ENCODE measurements around the gene IL4. TPM values are rescaled to one million over a fixed set of nuclear protein-coding genes. Genes with fewer than 3 reads are reported as not detected.

Gene IL4
- total and polyA plus RNA-seq, 2 experiments from 2014 or later = not detected

DNA sequence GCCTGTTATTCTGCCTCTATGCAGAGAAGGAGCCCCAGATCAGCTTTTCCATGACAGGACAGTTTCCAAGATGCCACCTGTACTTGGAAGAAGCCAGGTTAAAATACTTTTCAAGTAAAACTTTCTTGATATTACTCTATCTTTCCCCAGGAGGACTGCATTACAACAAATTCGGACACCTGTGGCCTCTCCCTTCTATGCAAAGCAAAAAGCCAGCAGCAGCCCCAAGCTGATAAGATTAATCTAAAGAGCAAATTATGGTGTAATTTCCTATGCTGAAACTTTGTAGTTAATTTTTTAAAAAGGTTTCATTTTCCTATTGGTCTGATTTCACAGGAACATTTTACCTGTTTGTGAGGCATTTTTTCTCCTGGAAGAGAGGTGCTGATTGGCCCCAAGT is 301 bp upstream of the IL4 start:
- Histone ChIP-seq H3K36me3 (replicated peaks; ENCODE audit: insufficient read depth, low read depth) (no peaks in the 10 kb centered on the region), H3K4me2 (no peak overlapping the region), H3K9me2 (replicated peaks; ENCODE audit: insufficient read depth) (no peaks in the 10 kb centered on the region), H4K20me1 (ENCODE audit: insufficient read depth, poor library complexity, severe bottlenecking) (no peaks in the 10 kb centered on the region), H3K27ac (no peak overlapping the region), H3K9me3 (ENCODE audit: low read depth) (no peaks in the 10 kb centered on the region), H3K79me2 (no peaks in the 10 kb centered on the region), H3K4me3 (no peak overlapping the region), H3K4me1 (ENCODE audit: insufficient read depth) (peaks cover 6% of the 10 kb centered on the region), H2AFZ (no peak overlapping the region), H3K27me3 (no peaks in the 10 kb centered on the region)
- no peak for DNase-seq (ENCODE audit: low spot score)
- TF ChIP-seq, protein P1, sequence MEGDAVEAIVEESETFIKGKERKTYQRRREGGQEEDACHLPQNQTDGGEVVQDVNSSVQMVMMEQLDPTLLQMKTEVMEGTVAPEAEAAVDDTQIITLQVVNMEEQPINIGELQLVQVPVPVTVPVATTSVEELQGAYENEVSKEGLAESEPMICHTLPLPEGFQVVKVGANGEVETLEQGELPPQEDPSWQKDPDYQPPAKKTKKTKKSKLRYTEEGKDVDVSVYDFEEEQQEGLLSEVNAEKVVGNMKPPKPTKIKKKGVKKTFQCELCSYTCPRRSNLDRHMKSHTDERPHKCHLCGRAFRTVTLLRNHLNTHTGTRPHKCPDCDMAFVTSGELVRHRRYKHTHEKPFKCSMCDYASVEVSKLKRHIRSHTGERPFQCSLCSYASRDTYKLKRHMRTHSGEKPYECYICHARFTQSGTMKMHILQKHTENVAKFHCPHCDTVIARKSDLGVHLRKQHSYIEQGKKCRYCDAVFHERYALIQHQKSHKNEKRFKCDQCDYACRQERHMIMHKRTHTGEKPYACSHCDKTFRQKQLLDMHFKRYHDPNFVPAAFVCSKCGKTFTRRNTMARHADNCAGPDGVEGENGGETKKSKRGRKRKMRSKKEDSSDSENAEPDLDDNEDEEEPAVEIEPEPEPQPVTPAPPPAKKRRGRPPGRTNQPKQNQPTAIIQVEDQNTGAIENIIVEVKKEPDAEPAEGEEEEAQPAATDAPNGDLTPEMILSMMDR (IDR thresholded peaks at IDR 0.05; ENCODE audit: poor library complexity) = no peak
- TF ChIP-seq EZH2phosphoT487 (IDR thresholded peaks at IDR 0.05; ENCODE audit: low read depth, severe bottlenecking, unreplicated experiment) (no peak), EZH2 (IDR thresholded peaks at IDR 0.05; ENCODE audit: borderline replicate concordance) (no peak)
- WGBS (ENCODE audit: low lambda C conversion rate, missing lambda C conversion rate) = 88% methylated on average over 1 of the region's 1 CpG

DNA sequence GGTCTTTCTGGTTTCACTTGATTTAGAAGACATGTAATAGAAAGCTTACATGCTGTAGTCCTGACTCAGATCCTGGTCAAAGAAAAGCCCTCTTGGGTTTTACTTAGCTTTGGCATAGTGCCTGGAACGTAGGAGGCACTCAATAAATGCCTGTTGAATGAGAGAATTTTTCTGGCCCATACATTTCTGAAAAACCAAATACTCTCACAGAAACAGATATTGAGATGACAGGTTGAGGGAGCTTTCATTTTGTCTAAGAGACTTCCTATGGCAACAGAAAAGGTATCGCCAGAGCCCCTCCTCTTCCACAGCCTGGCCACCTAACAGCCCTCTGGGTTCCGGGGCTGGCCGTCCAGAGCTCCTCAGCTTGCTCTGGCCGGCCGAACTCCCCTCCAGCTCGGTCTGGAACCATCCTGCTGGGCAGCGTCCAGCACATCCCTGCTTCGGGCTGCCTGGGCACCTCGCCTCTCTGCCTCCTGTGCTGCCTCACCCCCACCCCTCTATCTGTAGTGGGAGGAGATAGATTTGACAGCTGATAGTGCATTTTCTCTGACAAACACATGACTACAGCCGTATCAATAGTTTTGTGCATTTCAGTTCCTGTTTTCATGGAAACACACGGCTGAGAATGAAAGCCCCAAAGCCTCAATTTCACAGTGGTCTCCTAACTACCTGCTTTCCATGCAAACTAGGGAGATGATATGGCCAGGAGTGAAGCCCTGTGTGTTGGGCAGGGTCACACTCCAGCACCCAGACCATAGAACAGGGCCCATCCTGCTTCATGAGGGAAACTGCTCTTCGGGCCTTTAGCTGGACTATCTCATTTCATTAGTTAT is 1.1 kb downstream of the IL4 start:
- no peaks in the 10 kb centered on the region for H4K20me1 ChIP-seq (ENCODE audit: insufficient read depth, poor library complexity, severe bottlenecking)
- no peak overlapping the region for H2AFZ ChIP-seq
- H3K79me2 ChIP-seq = no peaks in the 10 kb centered on the region
- WGBS (ENCODE audit: low lambda C conversion rate, missing lambda C conversion rate) = 82% methylated on average over 13 of the region's 13 CpGs
- no peaks in the 10 kb centered on the region for H3K9me2 ChIP-seq (replicated peaks; ENCODE audit: insufficient read depth)
- no peak overlapping the region for H3K4me2 ChIP-seq
- peak; percentile 68 for DNase-seq (ENCODE audit: low spot score)
- H3K4me1 ChIP-seq (ENCODE audit: insufficient read depth) = peaks cover 6% of the 10 kb centered on the region
- H3K4me3 ChIP-seq = no peak overlapping the region
- no peaks in the 10 kb centered on the region for H3K27me3 ChIP-seq
- peak overlapping the region; percentile 29 for H3K27ac ChIP-seq
- no peaks in the 10 kb centered on the region for H3K9me3 ChIP-seq (ENCODE audit: low read depth)
- TF ChIP-seq EZH2phosphoT487 (IDR thresholded peaks at IDR 0.05; ENCODE audit: low read depth, severe bottlenecking, unreplicated experiment) (no peak), EZH2 (IDR thresholded peaks at IDR 0.05; ENCODE audit: borderline replicate concordance) (no peak)
- TF ChIP-seq, protein P1 (IDR thresholded peaks at IDR 0.05; ENCODE audit: poor library complexity) = no peak
- H3K36me3 ChIP-seq (replicated peaks; ENCODE audit: insufficient read depth, low read depth) = no peaks in the 10 kb centered on the region

DNA sequence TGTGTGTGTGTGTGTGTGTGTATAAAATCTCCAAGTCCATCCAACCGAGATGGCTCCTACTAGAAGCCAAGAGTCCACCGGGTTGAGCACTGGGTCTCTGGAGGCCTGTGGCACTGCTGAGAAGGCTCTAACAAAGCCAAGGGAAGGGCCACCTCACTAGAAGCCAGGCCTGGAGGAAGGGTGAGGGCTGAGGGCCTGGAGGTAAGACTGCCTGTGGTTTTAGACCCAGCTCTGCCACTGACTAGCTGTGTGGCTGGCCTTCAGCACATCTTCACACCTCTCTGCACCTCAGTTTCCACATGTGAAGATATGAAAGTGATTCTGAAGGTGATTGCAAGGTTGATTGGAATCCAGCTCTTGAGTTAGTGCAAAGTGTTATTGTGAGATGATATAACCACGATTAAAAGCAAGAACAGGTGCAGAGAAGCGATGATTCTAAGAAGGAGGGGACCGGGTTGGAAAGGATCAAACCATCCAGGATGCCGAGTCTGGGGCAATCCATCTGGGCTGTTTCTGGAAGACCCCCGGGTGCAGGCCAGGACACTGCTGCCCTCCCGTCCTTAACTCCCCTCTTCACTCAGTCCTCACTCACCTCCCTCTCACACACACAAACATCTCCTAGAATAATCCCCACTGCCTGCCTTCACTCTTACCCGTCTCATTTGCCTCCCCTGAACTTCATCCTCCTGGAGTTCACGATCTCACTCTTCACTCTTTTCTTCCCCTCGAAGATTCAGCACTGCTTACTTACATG is 2.3 kb downstream of the IL4 start:
- no peak for TF ChIP-seq EZH2 (IDR thresholded peaks at IDR 0.05; ENCODE audit: borderline replicate concordance)
- TF ChIP-seq, protein P1 (IDR thresholded peaks at IDR 0.05; ENCODE audit: poor library complexity) = no peak
- no peak for TF ChIP-seq EZH2phosphoT487 (IDR thresholded peaks at IDR 0.05; ENCODE audit: low read depth, severe bottlenecking, unreplicated experiment)
- no peaks in the 10 kb centered on the region for H3K9me3 ChIP-seq (ENCODE audit: low read depth)
- WGBS (ENCODE audit: low lambda C conversion rate, missing lambda C conversion rate) = 96% methylated on average over 11 of the region's 11 CpGs

More for the DNA sequence above, 2.3 kb downstream of the IL4 start:
- H3K27ac ChIP-seq = peak overlapping the region; percentile 74
- no peaks in the 10 kb centered on the region for H3K9me2 ChIP-seq (replicated peaks; ENCODE audit: insufficient read depth)
- H2AFZ ChIP-seq = no peak overlapping the region
- no peak overlapping the region for H3K4me2 ChIP-seq
- H3K4me3 ChIP-seq = no peak overlapping the region
- no peaks in the 10 kb centered on the region for H3K27me3 ChIP-seq
- no peaks in the 10 kb centered on the region for H3K36me3 ChIP-seq (replicated peaks; ENCODE audit: insufficient read depth, low read depth)
- DNase-seq (ENCODE audit: low spot score) = no peak
- no peaks in the 10 kb centered on the region for H3K79me2 ChIP-seq
- H3K4me1 ChIP-seq (ENCODE audit: insufficient read depth) = peaks cover 6% of the 10 kb centered on the region
- no peaks in the 10 kb centered on the region for H4K20me1 ChIP-seq (ENCODE audit: insufficient read depth, poor library complexity, severe bottlenecking)

Data from hepatocyte (in vitro differentiated cells).